D341Med (cell line): Measurements from ENCODE around the gene DGCR8.
"Not testable (repeated sequence)": the region's sequence is repeated elsewhere in the genome, so short reads cannot be mapped to it uniquely, and the experiment has no call there.

Experiments
- DNase-seq: peaks from one replicate; pipeline ENCODE4 v3.0.0; 2012; ENCODE audit warnings: low spot score

DGCR8 gene

DNA sequence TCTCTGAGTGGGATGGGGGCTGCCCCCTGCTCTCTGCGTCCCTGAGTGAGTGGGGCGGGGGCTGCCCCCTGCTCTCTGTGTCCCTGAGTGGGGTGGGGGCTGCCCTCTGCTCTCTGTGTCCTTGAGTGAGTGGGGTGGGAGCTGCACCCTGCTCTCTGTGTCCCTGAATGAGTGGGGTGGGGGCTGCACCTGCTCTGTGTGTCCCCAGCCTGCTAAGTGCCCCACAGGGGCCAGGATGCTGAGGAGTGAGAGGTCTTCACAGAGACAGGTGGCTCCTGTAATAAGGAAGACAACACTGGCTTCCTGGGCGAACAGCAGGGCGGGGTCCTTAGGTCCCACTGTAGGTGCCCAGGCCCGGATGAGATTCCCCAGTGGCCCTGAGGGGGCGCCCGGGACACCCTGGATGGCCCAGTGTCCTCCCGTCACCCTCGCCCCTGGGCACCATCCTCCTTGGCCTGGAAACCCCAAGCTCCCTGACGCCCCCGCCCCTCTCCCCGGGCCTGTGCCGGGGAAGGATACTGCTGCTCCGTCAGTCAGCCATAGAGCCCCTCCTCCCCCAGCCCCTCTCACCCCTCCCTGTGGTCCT, 74.7 kb downstream of the DGCR8 start:
- DNase-seq: no peak

DNA sequence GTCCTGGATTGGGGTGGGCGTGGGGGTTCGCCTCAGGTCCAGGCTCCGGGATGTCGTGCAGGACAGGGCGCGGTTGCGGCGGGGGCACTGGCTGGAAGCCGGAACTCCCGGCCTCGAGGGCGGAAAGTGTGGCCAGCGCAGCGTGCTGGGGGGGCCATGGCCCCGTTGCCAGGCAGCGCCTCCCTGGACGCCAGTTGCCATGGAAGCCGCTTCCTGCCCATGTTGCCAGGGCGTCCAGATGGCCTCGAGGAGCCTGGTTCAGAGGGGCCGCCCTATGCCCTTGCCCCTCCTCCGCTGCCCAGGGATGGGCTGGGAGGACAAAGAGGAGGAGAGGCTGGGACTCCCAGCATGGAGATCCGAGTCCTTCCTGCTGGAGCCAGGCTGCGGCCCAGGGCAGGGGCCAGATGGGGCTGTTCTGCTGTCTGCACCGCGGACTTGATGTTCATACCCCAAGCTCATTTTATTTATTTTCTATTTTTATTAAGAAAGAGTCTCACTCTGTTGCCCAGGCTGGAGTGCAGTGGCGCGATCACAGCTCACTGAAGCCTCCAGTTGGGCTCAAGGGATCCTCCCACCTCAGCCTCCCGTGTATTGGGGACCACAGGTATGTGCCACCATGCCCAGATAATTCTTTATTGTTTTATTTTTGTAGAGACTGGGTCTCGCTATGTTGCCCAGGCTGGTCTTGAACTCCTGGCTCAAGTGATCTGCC, 75.4 kb downstream of the DGCR8 start:
- peak; percentile 79 for DNase-seq

DNA sequence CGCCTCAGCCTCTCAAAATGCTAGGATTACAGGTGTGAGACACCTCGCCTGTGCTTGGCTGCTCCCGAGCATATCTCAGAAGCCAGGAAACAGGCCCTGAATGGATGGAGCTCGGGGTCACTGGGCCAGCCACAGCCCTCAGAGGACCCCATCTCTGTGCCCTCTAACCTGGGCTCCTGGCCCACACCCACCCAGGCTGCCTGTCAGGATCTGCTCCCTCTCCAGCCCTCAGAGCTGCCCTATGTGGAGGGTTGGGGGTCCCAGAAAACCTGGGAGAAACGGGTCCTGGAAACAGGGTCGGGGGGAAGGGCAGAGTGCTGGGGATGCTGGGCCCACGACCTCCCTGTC, 76.0 kb downstream of the DGCR8 start:
- DNase-seq: no peak

DNA sequence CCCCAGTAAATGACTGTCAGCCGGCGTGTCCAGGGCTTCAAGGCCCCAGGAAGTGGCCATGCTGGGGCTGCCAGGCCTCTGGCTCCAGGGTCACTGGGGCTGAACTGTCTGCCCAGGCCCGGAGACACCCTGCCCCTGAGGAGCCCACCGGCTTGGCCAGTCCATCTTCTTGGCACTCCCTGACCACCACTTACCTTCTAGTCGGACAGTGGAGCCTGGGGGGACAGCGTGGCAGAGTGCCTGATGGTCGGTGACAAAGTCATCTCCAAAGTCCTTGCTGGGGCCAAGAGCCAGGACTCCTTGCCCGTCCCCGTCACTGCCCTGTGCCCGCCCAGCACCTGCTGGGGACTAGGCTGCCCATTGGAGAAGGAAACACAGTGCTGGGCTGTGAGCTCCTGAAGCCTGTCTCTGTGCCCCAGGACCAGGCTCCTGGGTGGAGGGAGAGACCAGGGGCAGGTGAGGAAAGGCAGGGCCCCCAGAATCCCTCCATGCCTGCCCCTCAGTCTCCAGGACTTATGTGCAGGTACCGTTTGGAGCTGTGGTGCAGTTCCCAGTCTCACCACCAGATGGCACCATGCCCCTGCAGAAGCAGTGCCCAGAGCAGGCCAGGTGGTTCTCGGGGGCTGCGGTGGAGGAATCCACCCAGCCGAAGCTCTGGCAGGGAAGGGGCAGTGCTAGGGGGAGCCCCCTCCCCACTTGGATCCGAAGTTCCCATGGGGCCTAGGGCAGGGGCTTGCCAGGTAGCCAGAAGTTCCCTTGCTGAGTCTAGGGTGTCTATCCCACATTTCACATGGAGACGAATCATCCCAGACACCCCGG, 76.8 kb downstream of the DGCR8 start:
- peak; percentile 88 for DNase-seq

DNA sequence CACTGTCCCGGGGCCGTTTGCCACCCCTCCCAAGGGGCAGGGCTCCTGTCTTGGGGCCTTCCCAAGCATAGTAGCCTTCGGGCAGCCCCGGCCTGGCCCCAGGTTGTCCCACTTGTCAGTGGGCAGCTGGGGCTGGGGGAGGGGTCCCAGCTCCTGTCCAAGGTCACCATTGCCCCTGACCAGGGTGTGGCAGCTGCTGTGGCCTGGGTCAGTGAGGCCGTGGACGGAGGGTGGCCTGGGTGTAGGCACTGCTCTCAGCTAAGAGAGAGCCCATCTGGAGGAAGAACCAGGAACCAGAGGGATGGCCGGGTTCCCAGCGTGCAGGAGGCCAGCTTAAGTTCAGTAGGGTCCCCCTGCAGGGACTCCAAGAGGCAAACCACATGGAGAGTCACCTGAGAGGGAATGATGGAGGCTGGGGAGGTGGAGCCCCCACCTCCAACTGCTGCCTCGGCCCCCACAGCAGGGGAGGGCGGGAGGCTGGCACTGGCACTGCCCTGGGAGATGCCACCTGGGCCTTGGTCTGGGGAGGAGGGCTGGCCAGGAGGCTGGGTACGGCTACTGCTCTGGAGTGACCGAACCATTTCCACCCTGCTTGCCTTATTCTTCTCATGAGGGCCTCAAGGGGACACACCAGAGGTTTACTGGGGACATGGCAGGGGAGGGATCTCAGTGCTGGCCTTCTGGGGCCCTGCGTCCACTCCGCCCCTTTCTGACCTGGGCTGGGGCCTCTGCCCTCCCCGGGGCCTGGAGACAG, 77.6 kb downstream of the DGCR8 start:
- no peak for DNase-seq

DNA sequence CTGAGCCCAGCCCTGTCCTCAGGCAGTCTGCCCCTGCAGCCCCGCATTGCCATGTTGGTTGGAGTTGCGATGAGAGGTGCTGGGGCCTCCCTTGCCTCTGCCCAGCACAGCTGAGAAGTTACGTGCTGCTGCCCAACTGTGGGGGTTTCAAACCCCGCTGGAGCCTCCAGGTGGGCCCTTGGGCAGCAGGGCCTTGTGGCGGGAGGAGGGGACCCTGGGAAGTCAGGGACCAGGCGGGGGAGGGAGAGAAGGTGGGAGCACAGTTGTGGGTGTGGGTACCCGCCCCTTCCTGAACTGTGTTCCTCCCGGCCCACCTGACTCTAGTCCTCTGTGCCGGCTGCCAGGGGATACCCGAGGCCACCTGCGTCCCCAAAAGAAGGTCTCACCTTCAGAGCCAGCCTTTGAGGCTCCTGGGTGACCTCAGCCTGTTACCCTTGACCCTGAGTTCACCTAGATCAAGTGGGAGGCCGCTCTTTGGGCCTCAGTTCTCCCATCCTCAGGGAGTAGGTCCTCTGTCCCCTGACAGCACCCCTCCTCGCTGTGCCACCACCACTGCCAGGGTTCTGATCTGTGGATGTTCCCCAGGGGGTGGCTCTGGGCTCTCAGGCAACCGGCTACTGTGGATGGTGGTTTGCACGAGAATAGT, 78.5 kb downstream of the DGCR8 start:
- no peak for DNase-seq

DNA sequence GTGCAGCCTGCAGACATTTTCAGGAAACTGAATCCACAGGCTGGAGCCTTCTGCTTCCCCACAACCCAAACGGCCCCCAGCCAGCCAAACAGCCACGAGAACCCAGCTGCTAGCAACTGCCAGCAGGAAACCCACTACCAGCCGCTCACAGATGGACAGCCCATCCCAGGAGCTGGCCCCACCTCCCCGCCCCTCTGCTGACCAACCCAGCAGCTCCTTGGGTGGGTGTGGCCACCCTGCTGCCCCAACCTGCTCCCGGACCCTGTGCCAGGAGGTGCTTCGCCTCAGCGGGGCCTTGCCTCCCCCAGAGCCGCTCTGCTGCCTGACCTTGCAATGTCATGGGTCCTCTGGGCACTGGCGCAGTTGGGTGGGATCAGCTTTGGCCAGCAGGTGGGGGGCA, 79.0 kb downstream of the DGCR8 start:
- no peak for DNase-seq

DNA sequence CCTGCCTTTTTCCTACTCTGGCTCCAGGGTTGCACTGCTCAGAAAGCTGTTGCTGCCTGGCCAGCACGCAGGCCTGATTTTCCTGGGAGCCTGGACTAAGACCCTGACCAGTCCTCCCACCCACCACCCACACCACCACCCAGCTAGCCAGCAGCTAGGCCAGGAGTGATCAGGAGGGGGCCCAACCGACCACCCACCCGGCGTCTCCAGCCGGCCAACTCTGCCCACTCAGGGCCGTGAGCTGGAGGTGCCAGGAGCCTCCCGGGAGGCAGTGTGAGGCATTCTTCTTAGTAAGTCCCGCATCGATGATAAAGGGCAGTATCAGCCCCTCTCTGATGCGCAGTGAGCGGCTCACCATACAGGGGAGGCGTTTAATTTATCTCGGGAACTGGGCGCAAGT, 79.5 kb downstream of the DGCR8 start:
- not testable (repeated sequence) for DNase-seq

DNA sequence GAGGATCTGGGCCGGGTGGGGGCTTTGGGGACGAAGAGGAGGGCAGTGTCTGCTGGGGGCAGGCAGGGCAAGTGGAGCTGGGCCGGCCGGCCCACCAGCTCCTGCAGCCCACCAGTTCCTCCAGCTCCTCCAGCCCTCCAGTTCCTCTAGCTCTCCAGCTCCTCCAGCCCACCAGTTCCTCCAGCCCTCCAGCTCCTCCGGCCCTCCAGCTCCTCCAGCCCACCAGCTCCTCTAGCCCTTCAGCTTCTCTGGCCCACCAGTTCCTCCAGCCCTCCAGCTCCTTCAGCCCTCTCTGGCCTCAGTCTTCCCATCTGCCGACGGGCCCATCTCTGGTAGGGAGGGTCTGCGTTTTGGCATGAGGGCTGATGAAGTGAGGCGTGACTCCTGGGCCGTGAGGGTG, 80.0 kb downstream of the DGCR8 start:
- no peak for DNase-seq
